ENCODE data around the gene RNF186. TPM values are rescaled to one million over a fixed set of nuclear protein-coding genes. Genes with fewer than 3 reads are reported as not detected.
"Not testable (repeated sequence)": the region's sequence is repeated elsewhere in the genome, so short reads cannot be mapped to it uniquely, and the experiment has no call there.

RNF186 gene
- total RNA-seq, 1 donor from 2014 or later = not detected

DNA sequence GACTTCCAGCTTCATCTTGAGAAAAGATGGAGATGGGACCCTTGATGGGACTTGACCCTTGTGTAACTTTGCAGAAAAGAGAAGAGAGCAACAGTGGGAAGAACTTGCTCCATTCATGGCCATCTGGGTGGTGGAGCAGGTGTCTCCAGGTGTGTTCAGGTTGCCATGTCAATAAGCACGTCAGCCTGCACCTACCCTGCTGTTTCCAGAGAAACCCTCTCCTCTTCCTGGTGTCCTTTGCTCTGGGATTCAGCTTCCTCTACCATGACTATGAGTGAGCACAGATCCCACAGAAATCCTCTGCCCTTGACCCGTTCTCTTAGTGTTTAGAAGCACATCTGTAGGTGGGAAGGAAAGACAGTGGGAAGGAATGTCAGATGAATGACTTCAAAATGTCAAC is 45.3 kb upstream of the RNF186 start:
- no peak overlapping the region for H3K27ac Mint-ChIP-seq (ENCODE audit: unreplicated experiment)
- peaks cover 7% of the 10 kb centered on the region for H3K9me3 Mint-ChIP-seq

DNA sequence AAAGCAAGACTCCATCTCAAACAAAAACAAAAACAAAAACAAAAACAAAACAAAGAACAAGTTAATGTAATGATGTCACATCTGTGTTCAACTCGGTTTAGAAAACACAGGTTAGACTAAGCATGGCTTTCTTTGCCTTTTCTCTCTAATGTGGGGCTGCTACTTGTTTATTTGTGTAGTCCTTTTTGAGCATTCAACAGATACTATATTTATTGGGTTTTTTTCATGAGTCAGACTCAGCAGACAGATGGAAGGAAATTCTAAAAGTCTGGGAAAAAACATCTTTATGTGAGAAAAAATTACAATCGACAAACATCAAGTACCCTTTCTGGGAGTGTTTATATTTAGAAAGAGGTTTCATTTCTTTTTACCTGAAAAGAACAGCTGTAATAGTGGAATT is 44.8 kb upstream of the RNF186 start:
- Mint-ChIP-seq H3K4me1 (no peaks in the 10 kb centered on the region), H3K36me3 (ENCODE audit: low read depth) (no peaks in the 10 kb centered on the region), H3K4me3 (no peak overlapping the region), H3K9me3 (peaks cover 7% of the 10 kb centered on the region), H3K27me3 (ENCODE audit: low read depth) (peaks cover 21% of the 10 kb centered on the region), H3K27ac (ENCODE audit: unreplicated experiment) (no peak overlapping the region)
- DNase-seq (ENCODE audit: low read depth, low spot score) = no peak
- TF ChIP-seq, protein P1, sequence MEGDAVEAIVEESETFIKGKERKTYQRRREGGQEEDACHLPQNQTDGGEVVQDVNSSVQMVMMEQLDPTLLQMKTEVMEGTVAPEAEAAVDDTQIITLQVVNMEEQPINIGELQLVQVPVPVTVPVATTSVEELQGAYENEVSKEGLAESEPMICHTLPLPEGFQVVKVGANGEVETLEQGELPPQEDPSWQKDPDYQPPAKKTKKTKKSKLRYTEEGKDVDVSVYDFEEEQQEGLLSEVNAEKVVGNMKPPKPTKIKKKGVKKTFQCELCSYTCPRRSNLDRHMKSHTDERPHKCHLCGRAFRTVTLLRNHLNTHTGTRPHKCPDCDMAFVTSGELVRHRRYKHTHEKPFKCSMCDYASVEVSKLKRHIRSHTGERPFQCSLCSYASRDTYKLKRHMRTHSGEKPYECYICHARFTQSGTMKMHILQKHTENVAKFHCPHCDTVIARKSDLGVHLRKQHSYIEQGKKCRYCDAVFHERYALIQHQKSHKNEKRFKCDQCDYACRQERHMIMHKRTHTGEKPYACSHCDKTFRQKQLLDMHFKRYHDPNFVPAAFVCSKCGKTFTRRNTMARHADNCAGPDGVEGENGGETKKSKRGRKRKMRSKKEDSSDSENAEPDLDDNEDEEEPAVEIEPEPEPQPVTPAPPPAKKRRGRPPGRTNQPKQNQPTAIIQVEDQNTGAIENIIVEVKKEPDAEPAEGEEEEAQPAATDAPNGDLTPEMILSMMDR (conservative IDR thresholded peaks at IDR 0.05) = no peak

More for the DNA sequence above, 45.3 kb upstream of the RNF186 start:
- Mint-ChIP-seq H3K27me3 (ENCODE audit: low read depth) (peaks cover 21% of the 10 kb centered on the region), H3K36me3 (ENCODE audit: low read depth) (no peaks in the 10 kb centered on the region), H3K4me1 (no peaks in the 10 kb centered on the region), H3K4me3 (no peak overlapping the region)
- TF ChIP-seq, protein P1 (conservative IDR thresholded peaks at IDR 0.05) = no peak
- DNase-seq (ENCODE audit: low read depth, low spot score) = no peak

DNA sequence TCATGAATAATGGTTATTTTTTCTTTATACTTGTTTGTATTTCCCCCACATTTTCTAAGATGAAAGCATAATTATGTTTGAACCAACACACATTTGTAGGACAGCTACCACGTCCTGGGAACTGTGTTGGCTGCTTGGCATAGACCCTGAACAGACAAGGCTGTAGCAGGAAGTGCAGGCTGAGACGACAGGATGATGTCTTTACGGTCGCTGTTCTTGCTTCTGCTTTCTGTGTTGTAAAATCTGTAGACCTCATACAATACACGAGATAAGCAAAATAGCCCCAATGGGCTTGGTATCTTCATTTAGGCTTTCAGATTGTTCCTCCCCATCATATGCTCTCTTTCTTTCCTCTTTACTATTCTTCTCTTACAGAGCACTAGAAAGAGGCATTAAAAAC is 43.8 kb upstream of the RNF186 start:
- TF ChIP-seq, protein P1 (conservative IDR thresholded peaks at IDR 0.05) = no peak
- Mint-ChIP-seq H3K27ac (ENCODE audit: unreplicated experiment) (no peak overlapping the region), H3K4me1 (no peaks in the 10 kb centered on the region), H3K9me3 (peaks cover 6% of the 10 kb centered on the region), H3K36me3 (ENCODE audit: low read depth) (no peaks in the 10 kb centered on the region), H3K4me3 (no peak overlapping the region), H3K27me3 (ENCODE audit: low read depth) (peaks cover 21% of the 10 kb centered on the region)
- DNase-seq (ENCODE audit: low read depth, low spot score) = no peak

DNA sequence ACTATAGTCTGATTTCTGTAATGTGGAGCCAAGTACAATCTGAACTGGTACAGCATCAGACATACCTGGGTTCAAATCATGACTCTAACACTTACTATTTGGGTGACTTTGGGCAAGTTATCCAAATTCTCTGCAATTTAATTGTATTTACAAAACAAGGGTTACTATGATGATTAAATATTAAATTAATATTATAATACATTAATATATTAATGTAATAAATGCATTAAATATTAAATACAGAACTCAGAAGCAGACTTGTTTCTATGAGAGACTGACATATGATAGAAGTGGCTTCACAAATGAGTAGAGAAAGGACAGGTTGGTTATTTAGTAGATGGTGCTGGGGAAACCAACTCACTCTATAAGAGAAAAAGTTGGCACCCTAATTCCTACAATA is 39.8 kb upstream of the RNF186 start:
- Mint-ChIP-seq H3K4me3 (no peak overlapping the region), H3K9me3 (no peaks in the 10 kb centered on the region), H3K4me1 (peaks cover 5% of the 10 kb centered on the region), H3K27ac (ENCODE audit: unreplicated experiment) (no peak overlapping the region), H3K27me3 (ENCODE audit: low read depth) (peaks cover 9% of the 10 kb centered on the region), H3K36me3 (ENCODE audit: low read depth) (no peaks in the 10 kb centered on the region)
- TF ChIP-seq, protein P1 (conservative IDR thresholded peaks at IDR 0.05) = no peak
- no peak for DNase-seq (ENCODE audit: low read depth, low spot score)

DNA sequence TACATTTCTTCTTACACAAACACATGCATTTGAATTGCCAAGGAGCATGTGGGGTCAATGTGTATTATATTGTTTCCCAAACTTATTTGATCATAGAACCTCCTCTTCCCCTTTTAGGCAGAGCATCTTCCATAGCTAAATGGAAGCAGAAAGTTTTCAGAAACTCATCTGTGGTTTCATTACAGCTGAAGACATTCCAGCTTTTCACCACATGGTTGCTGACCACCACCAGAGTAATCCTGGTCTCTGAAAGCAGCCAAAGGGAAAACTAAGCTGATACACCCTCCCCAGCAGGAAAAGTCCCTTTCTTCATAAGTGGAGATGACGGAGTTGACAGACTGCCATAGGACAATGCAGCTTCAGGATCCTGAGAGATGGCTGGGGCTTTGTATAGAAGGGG is 37.0 kb upstream of the RNF186 start:
- no peak for DNase-seq (ENCODE audit: low read depth, low spot score)
- H3K36me3 Mint-ChIP-seq (ENCODE audit: low read depth) = no peaks in the 10 kb centered on the region
- no peaks in the 10 kb centered on the region for H3K9me3 Mint-ChIP-seq
- peaks cover 9% of the 10 kb centered on the region for H3K4me1 Mint-ChIP-seq
- TF ChIP-seq, protein P1 (conservative IDR thresholded peaks at IDR 0.05) = no peak
- H3K4me3 Mint-ChIP-seq = no peak overlapping the region
- H3K27ac Mint-ChIP-seq (ENCODE audit: unreplicated experiment) = no peak overlapping the region
- H3K27me3 Mint-ChIP-seq (ENCODE audit: low read depth) = no peaks in the 10 kb centered on the region

DNA sequence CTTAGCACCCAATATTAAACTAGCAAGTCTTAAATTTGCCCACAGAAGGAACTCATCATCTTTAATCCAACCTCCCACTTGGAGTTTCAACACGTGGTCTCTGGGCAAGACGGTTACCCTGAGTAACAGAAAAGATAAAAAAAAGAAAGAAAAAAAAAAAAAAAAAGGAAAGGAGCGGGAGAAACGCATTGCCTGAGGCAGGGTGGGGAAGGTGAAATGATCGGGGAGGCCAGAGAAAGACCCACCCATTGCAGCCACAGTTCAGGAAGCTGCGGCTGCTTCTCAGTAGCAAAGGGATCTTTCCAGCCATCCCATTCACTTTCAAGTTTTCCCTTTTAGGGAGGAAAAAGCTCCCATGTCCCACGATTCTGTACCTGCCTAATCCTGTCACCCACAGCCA is 35.1 kb upstream of the RNF186 start:
- Mint-ChIP-seq H3K36me3 (ENCODE audit: low read depth) (no peaks in the 10 kb centered on the region), H3K27ac (ENCODE audit: unreplicated experiment) (no peak overlapping the region), H3K9me3 (no peaks in the 10 kb centered on the region), H3K4me3 (no peak overlapping the region), H3K27me3 (ENCODE audit: low read depth) (peaks cover 4% of the 10 kb centered on the region), H3K4me1 (peaks cover 10% of the 10 kb centered on the region)
- DNase-seq (ENCODE audit: low read depth, low spot score) = no peak
- TF ChIP-seq, protein P1 (conservative IDR thresholded peaks at IDR 0.05) = no peak

DNA sequence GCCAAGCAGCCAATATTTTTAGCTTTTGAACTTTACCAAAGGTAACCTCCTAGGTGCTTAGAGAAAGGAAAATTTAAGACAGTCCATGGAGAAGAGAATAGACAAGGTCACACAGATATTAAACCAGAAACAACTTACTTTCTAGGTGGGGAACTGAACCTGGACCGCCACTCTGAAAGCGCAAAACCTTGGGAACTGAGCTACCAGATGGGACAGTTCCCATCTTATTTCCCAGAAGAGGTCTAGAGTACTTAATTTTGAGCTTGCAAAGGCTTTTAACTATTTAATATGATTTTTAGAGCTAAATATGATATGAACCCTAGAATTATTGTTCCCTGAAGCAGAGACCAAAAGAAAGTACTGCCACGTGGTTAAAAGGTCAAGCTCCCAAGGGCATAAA is 34.2 kb upstream of the RNF186 start:
- not testable (repeated sequence) for H3K36me3 Mint-ChIP-seq (ENCODE audit: low read depth); DNase-seq (ENCODE audit: low read depth, low spot score); H3K4me3 Mint-ChIP-seq; H3K27me3 Mint-ChIP-seq (ENCODE audit: low read depth); H3K9me3 Mint-ChIP-seq; H3K27ac Mint-ChIP-seq (ENCODE audit: unreplicated experiment)
- peaks cover 18% of the 10 kb centered on the region for H3K4me1 Mint-ChIP-seq

DNA sequence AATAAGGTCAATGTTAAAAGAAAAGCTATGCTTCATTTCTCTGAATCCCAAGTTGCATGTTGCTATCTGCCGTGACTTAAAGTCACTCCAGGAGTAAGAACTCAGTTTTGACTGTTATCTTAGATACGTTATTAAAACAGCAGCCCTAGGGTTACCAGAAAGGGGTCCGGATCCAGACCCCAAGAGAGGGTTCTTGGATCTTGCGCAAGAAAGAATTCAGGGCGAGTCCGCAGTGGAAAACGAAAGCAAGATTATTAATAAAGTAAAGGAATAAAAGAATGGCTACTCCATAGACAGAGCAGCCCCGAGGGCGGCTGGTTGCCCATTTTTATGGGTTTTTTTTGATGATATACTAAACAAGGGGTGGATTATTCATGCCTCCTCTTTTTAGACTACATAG is 32.3 kb upstream of the RNF186 start:
- peaks cover 18% of the 10 kb centered on the region for H3K4me1 Mint-ChIP-seq
- H3K27me3 Mint-ChIP-seq (ENCODE audit: low read depth); H3K36me3 Mint-ChIP-seq (ENCODE audit: low read depth); DNase-seq (ENCODE audit: low read depth, low spot score); H3K4me3 Mint-ChIP-seq; H3K9me3 Mint-ChIP-seq; H3K27ac Mint-ChIP-seq (ENCODE audit: unreplicated experiment): not testable (repeated sequence)

Data from neural crest cell (in vitro differentiated cells).